Measurements from ENCODE around the gene ADGRF3. TPM values are rescaled to one million over a fixed set of nuclear protein-coding genes. Genes with fewer than 3 reads are reported as not detected.

Gene ADGRF3
- total RNA-seq, 4 donors from 2014 or later: under 0.01 TPM; not detected in 3

DNA sequence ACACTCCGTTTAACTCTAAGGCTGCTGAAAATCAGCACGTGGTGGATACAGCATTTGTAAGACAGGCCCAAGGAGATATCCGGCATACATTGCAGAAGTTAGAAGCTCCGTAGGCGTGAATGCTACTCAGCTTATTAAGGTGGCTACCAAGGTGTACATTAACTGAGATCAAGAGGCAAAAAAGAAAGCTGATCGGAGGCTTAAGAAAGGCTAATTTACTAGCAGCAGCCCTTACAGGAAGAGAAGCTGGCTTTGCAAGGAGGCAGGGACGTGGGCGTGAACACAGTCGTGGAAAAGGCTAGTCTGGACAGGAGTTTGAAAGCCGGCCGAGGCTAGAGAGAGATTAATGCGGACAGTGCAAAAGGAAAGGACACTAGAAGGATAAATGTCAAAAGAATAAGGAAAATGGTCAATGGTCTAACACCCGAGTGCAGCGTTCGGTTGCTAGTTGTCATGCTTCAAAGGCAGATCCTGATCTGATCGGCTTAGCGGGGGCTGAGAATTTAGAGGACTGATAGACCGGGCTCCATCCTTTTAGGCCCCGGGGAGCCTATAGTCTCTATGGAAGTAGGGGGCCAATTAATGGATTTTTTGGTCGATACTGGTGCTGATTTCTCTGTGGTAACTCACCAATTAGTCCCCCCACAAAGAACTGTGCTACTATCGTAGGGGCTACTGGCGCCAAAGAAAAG, 46.2 kb downstream of the ADGRF3 start:
- Histone ChIP-seq H3K27ac (peak overlapping the region in 3 of 4 donors; percentile 82 to 91 (median 88)), H3K9me3 (no peaks in the 10 kb centered on the region), H3K4me1 (peaks cover 0 to 17% (median 8%) of the 10 kb centered on the region in 4 donors), H3K4me3 (peak overlapping the region; percentile 47 to 63 (median 56)), H3K36me3 (no peaks in the 10 kb centered on the region), H3K27me3 (no peaks in the 10 kb centered on the region)
- peak in 1 of 2 donors; percentile 13 for DNase-seq (ENCODE audit: low spot score in 2 of 2)
- 24 to 31% methylated on average over 22 of the region's 22 CpGs for WGBS, 2 donors
- TF ChIP-seq, protein P1, sequence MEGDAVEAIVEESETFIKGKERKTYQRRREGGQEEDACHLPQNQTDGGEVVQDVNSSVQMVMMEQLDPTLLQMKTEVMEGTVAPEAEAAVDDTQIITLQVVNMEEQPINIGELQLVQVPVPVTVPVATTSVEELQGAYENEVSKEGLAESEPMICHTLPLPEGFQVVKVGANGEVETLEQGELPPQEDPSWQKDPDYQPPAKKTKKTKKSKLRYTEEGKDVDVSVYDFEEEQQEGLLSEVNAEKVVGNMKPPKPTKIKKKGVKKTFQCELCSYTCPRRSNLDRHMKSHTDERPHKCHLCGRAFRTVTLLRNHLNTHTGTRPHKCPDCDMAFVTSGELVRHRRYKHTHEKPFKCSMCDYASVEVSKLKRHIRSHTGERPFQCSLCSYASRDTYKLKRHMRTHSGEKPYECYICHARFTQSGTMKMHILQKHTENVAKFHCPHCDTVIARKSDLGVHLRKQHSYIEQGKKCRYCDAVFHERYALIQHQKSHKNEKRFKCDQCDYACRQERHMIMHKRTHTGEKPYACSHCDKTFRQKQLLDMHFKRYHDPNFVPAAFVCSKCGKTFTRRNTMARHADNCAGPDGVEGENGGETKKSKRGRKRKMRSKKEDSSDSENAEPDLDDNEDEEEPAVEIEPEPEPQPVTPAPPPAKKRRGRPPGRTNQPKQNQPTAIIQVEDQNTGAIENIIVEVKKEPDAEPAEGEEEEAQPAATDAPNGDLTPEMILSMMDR (IDR thresholded peaks at IDR 0.05): no peak
- TF ChIP-seq EP300 (IDR thresholded peaks at IDR 0.05) (no peak), POLR2A (IDR thresholded peaks at IDR 0.05) (no peak)

DNA sequence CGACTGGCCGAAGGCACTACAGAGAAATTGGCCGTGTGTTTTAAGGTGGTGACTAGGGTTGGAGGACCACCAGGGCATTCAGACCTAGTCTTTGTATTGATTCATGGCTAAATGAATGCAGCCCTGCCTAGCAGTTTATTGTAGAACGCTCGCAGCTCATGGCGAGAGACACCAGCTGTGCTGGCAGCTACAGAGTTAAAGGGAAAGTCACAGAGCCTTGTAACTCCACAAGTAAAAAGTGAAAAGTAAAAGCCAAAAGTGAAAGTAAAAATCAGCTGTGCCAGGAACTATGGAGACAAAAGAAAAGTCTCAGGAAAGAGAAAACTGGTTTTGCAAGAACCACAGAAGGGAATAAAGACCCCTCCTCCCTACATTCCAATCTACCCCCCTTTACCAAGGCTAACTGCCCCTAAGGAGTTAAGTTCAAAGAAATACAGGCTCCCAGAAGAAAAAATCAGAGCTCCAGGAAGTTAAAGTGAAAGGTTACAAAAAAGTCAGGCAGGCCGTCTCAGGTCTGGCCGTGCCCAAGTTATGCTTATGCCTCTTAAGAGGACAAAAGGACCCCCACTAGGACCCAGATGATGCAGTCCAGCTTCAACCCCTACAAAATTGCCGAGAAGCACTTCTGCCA, 47.0 kb downstream of the ADGRF3 start:
- no peaks in the 10 kb centered on the region for H3K27me3 ChIP-seq
- no peaks in the 10 kb centered on the region for H3K9me3 ChIP-seq
- H3K4me1 ChIP-seq: peaks cover 0 to 17% (median 8%) of the 10 kb centered on the region in 4 donors
- peak in 1 of 2 donors; percentile 20 for DNase-seq (ENCODE audit: low spot score in 2 of 2)
- peak overlapping the region; percentile 82 to 91 (median 86) for H3K27ac ChIP-seq
- 1 to 2% methylated on average over 9 of the region's 9 CpGs for WGBS, 2 donors
- no peaks in the 10 kb centered on the region for H3K36me3 ChIP-seq
- peak overlapping the region; percentile 47 to 63 (median 56) for H3K4me3 ChIP-seq
- no peak for TF ChIP-seq EP300 (IDR thresholded peaks at IDR 0.05)
- no peak for TF ChIP-seq POLR2A (IDR thresholded peaks at IDR 0.05)
- TF ChIP-seq, protein P1 (IDR thresholded peaks at IDR 0.05): no peak

DNA sequence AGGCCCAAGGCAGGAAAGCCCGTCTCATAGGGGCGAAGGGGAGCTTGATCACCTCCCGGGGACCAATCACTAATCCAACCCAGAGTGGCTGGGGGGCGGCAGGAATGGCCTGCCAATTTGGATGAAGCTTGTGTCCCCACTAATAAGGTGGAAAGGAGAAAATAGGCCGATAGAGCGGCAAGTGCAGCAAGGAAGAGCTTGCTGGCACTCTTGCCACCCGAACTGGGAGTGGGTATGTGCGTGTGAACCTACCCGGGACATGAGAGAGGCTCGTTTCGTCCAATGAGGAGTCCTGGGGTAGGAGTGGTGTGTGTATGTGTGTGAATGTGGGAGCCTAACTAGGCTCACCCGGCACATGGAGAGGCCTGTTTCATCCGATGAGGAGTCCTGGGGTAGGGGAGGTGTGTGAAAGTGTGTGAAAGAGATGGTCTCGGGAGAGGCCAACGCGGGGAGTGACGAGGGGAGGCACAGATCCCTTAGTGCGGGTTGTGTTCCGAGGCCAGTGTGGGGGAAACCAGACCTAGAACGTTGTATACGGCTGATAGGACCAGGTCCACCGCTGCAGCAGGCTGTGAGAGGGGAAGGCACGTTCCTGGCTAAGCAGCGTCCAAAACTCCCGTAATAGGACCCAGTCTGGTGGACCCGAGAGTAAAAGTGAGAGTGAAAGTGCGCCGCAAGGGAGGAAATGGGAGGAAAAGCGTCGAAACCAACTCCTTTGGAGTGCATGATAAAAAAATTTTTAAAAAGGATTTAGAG, 47.8 kb downstream of the ADGRF3 start:
- Histone ChIP-seq H3K27ac (peak overlapping the region; percentile 82 to 91 (median 86)), H3K4me1 (peaks cover 0 to 17% (median 8%) of the 10 kb centered on the region in 4 donors), H3K36me3 (no peaks in the 10 kb centered on the region), H3K27me3 (no peaks in the 10 kb centered on the region), H3K4me3 (peak overlapping the region; percentile 47 to 63 (median 56)), H3K9me3 (no peaks in the 10 kb centered on the region)
- DNase-seq (ENCODE audit: low spot score in 2 of 2): peak in 1 of 2 donors; percentile 45
- TF ChIP-seq, protein P1 (IDR thresholded peaks at IDR 0.05): no peak
- TF ChIP-seq EP300 (IDR thresholded peaks at IDR 0.05) (no peak), POLR2A (IDR thresholded peaks at IDR 0.05) (no peak)
- 1 to 4% methylated on average over 27 to 30 of the region's 30 CpGs for WGBS, 2 donors

DNA sequence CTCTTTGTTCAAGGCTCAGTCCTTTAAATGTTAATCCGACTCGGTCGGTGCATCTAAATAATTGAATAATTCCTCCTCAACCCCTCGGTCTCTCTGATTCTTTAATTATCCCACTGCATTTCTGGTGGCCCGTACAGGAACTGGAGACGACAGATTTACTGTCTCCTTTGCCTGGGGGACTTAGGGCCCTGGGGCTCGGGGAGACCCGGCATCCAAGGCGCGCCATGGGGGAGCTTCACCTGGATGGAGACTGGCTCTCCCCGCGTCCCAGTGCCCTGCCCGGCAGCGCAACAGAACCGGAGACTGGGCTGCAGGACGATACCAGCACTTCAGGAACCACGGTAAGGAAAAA, 48.3 kb downstream of the ADGRF3 start:
- peak overlapping the region; percentile 47 to 63 (median 56) for H3K4me3 ChIP-seq
- H3K27me3 ChIP-seq: no peaks in the 10 kb centered on the region
- no peaks in the 10 kb centered on the region for H3K36me3 ChIP-seq
- TF ChIP-seq POLR2A (IDR thresholded peaks at IDR 0.05): no peak
- TF ChIP-seq EP300 (IDR thresholded peaks at IDR 0.05): no peak
- TF ChIP-seq, protein P1 (IDR thresholded peaks at IDR 0.05): no peak
- WGBS, 2 donors: 26% methylated on average over 16 to 17 of the region's 17 CpGs
- H3K27ac ChIP-seq: peak overlapping the region; percentile 82 to 91 (median 86)
- no peaks in the 10 kb centered on the region for H3K9me3 ChIP-seq
- DNase-seq (ENCODE audit: low spot score in 2 of 2): no peak
- peaks cover 0 to 17% (median 8%) of the 10 kb centered on the region in 4 donors for H3K4me1 ChIP-seq
